ENCODE results near the gene SLC39A11. TPM values are rescaled to one million over a fixed set of nuclear protein-coding genes. Genes with fewer than 3 reads are reported as not detected.

Gene SLC39A11
- total and polyA plus RNA-seq, 2 of the 13 experiments (the other 11 are each of a cell fraction or from before 2014, with no cell fraction given), result 17.2 to 31.5 TPM

- TF ChIP-seq, protein P1, sequence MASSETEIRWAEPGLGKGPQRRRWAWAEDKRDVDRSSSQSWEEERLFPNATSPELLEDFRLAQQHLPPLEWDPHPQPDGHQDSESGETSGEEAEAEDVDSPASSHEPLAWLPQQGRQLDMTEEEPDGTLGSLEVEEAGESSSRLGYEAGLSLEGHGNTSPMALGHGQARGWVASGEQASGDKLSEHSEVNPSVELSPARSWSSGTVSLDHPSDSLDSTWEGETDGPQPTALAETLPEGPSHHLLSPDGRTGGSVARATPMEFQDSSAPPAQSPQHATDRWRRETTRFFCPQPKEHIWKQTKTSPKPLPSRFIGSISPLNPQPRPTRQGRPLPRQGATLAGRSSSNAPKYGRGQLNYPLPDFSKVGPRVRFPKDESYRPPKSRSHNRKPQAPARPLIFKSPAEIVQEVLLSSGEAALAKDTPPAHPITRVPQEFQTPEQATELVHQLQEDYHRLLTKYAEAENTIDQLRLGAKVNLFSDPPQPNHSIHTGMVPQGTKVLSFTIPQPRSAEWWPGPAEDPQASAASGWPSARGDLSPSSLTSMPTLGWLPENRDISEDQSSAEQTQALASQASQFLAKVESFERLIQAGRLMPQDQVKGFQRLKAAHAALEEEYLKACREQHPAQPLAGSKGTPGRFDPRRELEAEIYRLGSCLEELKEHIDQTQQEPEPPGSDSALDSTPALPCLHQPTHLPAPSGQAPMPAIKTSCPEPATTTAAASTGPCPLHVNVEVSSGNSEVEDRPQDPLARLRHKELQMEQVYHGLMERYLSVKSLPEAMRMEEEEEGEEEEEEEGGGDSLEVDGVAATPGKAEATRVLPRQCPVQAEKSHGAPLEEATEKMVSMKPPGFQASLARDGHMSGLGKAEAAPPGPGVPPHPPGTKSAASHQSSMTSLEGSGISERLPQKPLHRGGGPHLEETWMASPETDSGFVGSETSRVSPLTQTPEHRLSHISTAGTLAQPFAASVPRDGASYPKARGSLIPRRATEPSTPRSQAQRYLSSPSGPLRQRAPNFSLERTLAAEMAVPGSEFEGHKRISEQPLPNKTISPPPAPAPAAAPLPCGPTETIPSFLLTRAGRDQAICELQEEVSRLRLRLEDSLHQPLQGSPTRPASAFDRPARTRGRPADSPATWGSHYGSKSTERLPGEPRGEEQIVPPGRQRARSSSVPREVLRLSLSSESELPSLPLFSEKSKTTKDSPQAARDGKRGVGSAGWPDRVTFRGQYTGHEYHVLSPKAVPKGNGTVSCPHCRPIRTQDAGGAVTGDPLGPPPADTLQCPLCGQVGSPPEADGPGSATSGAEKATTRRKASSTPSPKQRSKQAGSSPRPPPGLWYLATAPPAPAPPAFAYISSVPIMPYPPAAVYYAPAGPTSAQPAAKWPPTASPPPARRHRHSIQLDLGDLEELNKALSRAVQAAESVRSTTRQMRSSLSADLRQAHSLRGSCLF (CRISPR knock-in tag; IDR thresholded peaks at IDR 0.05; ENCODE audit: borderline replicate concordance), result no peak
- TF ChIP-seq, protein P2, sequence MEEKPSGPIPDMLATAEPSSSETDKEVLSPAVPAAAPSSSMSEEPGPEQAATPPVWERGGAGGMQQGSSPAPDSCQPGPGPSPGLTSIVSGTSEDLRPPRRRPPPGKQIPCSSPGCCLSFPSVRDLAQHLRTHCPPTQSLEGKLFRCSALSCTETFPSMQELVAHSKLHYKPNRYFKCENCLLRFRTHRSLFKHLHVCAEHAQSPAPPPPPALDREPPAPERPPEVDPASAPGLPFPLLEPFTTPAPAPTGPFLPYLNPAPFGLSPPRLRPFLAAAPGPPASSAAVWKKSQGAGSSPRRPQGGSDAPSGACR (CRISPR knock-in tag; IDR thresholded peaks at IDR 0.05), result 0 out of 2 replicates have a peak, but pooled peaks have one; percentile 81
- TF ChIP-seq NCOA2 (CRISPR knock-in tag; IDR thresholded peaks at IDR 0.05) (peak; percentile 99), SNAPC2 (CRISPR knock-in tag; IDR thresholded peaks at IDR 0.05) (no peak), SP5 (CRISPR knock-in tag; IDR thresholded peaks at IDR 0.05; ENCODE audit: borderline replicate concordance, low read depth) (peak; percentile 99), RFXAP (CRISPR knock-in tag; IDR thresholded peaks at IDR 0.05; ENCODE audit: borderline replicate concordance) (peak; percentile 45; the same call in 1 of the 2 replicates), ATF6 (CRISPR knock-in tag; conservative IDR thresholded peaks at IDR 0.05) (no peak), ZNF660 (CRISPR knock-in tag; IDR thresholded peaks at IDR 0.05; ENCODE audit: borderline replicate concordance, low read depth) (no peak), PAWR (CRISPR knock-in tag; IDR thresholded peaks at IDR 0.05; ENCODE audit: borderline replicate concordance) (no peak)
- TF ChIP-seq, protein P3, sequence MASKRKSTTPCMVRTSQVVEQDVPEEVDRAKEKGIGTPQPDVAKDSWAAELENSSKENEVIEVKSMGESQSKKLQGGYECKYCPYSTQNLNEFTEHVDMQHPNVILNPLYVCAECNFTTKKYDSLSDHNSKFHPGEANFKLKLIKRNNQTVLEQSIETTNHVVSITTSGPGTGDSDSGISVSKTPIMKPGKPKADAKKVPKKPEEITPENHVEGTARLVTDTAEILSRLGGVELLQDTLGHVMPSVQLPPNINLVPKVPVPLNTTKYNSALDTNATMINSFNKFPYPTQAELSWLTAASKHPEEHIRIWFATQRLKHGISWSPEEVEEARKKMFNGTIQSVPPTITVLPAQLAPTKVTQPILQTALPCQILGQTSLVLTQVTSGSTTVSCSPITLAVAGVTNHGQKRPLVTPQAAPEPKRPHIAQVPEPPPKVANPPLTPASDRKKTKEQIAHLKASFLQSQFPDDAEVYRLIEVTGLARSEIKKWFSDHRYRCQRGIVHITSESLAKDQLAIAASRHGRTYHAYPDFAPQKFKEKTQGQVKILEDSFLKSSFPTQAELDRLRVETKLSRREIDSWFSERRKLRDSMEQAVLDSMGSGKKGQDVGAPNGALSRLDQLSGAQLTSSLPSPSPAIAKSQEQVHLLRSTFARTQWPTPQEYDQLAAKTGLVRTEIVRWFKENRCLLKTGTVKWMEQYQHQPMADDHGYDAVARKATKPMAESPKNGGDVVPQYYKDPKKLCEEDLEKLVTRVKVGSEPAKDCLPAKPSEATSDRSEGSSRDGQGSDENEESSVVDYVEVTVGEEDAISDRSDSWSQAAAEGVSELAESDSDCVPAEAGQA (IDR thresholded peaks at IDR 0.05; ENCODE audit: low read depth), result peak; percentile 75; the same call in 1 of the 2 replicates
- TF ChIP-seq, protein P3 (CRISPR knock-in tag; IDR thresholded peaks at IDR 0.05; ENCODE audit: borderline replicate concordance), result no peak
- TF ChIP-seq, protein P4, sequence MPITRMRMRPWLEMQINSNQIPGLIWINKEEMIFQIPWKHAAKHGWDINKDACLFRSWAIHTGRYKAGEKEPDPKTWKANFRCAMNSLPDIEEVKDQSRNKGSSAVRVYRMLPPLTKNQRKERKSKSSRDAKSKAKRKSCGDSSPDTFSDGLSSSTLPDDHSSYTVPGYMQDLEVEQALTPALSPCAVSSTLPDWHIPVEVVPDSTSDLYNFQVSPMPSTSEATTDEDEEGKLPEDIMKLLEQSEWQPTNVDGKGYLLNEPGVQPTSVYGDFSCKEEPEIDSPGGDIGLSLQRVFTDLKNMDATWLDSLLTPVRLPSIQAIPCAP (CRISPR knock-in tag; IDR thresholded peaks at IDR 0.05; ENCODE audit: low read depth), result no peak
Measured at GRCh38 chr17:72631949-72632684, 460.4 kb downstream of the SLC39A11 start (continued).

All from HepG2 (cell line).